PC-3 (cell line): ENCODE data around the gene HOXB7. TPM values are rescaled to one million over a fixed set of nuclear protein-coding genes. Genes with fewer than 3 reads are reported as not detected.
A peak's percentile ranks its signal among the peaks of the same experiment; 100 is the strongest.

Experiments
- ATAC-seq: fragments of 200-7000 bp; cut with Tn5 transposase; 2 replicates; pipeline ENCODE4 v1.9.1; 2020; ENCODE audit warnings: mild to moderate bottlenecking, moderate library complexity
- BruUV-seq: library from RNA; stranded (reverse); fragments of 400-500 nt; replicated peaks from 2 replicates; lab custom pipeline; 2021; lab: Mats Ljungman, UMichigan
- CTCF ChIA-PET: fragments of 300-600 bp; sonication (Branson Sonifier 250); formaldehyde crosslinking; loops from one replicate; lab custom pipeline; 2022; ENCODE audit warnings: antibody characterized with exemption; lab: Charles Lee
- POLR2A ChIA-PET: fragments of 300-600 bp; sonication (Branson Sonifier 250); formaldehyde crosslinking; loops from one replicate; lab custom pipeline; 2022; ENCODE audit warnings: antibody characterized with exemption; ENCODE audit not compliant: unreplicated experiment; lab: Charles Lee
- DNase-seq: peaks from one replicate; pipeline ENCODE4 v3.0.0-alpha.2; 2015
- H2AFZ ChIP-seq: fragments of 300-600 bp; sonication (generic); 2 replicates; pipeline ENCODE4 v1.6.0; 2016; ENCODE audit warnings: antibody characterized with exemption, low read length
- H3F3A ChIP-seq: fragments of 300-600 bp; sonication (generic); one replicate; pipeline ENCODE4 v1.6.0; 2017; ENCODE audit warnings: antibody characterized with exemption, low read length, control low read depth, mild to moderate bottlenecking; ENCODE audit not compliant: unreplicated experiment
- H3K27ac ChIP-seq: fragments of 300-600 bp; sonication (generic); 2 replicates; pipeline ENCODE4 v1.5.1; 2016; ENCODE audit warnings: mild to moderate bottlenecking, low read length
- H3K27me3 ChIP-seq: fragments of 300-600 bp; sonication (generic); 2 replicates; pipeline ENCODE4 v1.6.1; 2016; ENCODE audit warnings: low read length, mixed read lengths
- H3K36me3 ChIP-seq: fragments of 300-600 bp; sonication (generic); 2 replicates; pipeline ENCODE4 v1.6.1; 2016; ENCODE audit warnings: low read depth, mixed run types, low read length, mixed read lengths
- H3K4me1 ChIP-seq: fragments of 300-600 bp; sonication (generic); 2 replicates; pipeline ENCODE4 v1.5.1; 2016; ENCODE audit warnings: low read length; ENCODE audit not compliant: insufficient read depth
- H3K4me2 ChIP-seq: fragments of 300-600 bp; sonication (generic); 2 replicates; pipeline ENCODE4 v1.6.0; 2016; ENCODE audit warnings: low read length
- H3K4me3 ChIP-seq: fragments of 300-600 bp; sonication (generic); 2 replicates; pipeline ENCODE4 v1.5.1; 2016; ENCODE audit warnings: mild to moderate bottlenecking, low read length, mixed read lengths
- H3K79me2 ChIP-seq: fragments of 300-600 bp; sonication (generic); 2 replicates; pipeline ENCODE4 v1.6.1; 2017; ENCODE audit warnings: low read length, mixed read lengths
- H3K9ac ChIP-seq: fragments of 300-600 bp; sonication (generic); 2 replicates; pipeline ENCODE4 v1.6.0; 2016; ENCODE audit warnings: mild to moderate bottlenecking, low read length
- H3K9me2 ChIP-seq: fragments of 300-600 bp; sonication (generic); replicated peaks from 2 replicates; pipeline ENCODE4 v1.6.1; 2016; ENCODE audit warnings: mixed run types, low read length, mixed read lengths
- H3K9me3 ChIP-seq: fragments of 300-600 bp; sonication (generic); 2 replicates; pipeline ENCODE4 v1.6.1; 2016; ENCODE audit warnings: low read length, mixed read lengths
- H4K20me1 ChIP-seq: fragments of 300-600 bp; sonication (generic); 2 replicates; pipeline ENCODE4 v1.6.1; 2016; ENCODE audit warnings: low read length, mixed read lengths
- CTCF ChIP-seq: fragments of 300-600 bp; sonication (generic); conservative IDR thresholded peaks from 2 replicates; pipeline ENCODE4 v1.5.1; 2017; ENCODE audit warnings: antibody characterized with exemption, low read depth, mild to moderate bottlenecking, low read length
- EZH2 ChIP-seq: fragments of 300-600 bp; sonication (generic); IDR thresholded peaks from one replicate; pipeline ENCODE4 v1.6.1; 2017; ENCODE audit warnings: antibody characterized with exemption, mild to moderate bottlenecking, low read length; ENCODE audit not compliant: unreplicated experiment
- EZH2phosphoT487 ChIP-seq: fragments of 300-600 bp; sonication (generic); IDR thresholded peaks from 2 replicates; pipeline ENCODE4 v1.6.1; 2018; ENCODE audit warnings: mild to moderate bottlenecking, antibody characterized with exemption, low read length, borderline replicate concordance
- intact Hi-C: fragments of 100-400 bp; cut with micrococcal nuclease; formaldehyde crosslinking; loops from 2 replicates; pipeline ENCODE4 v1.9.0; 2023
- total RNA-seq: library from RNA; depleted of rRNA; stranded (reverse); fragments of >200 nt; gene quantifications from 2 replicates; pipeline ENCODE4 v1.2.3, GENCODE V29; 2014

HOXB7 gene
- total RNA-seq, 1 experiment from 2014 or later, result not detected

GRCh38 chr17:48606892-48607614 is 3.8 kb downstream of the HOXB7 start:
- Histone ChIP-seq H3K27ac (no peak overlapping the region), H3K9me3 (no peaks in the 10 kb centered on the region), H3K4me2 (no peak overlapping the region), H3K27me3 (peaks cover 8% of the 10 kb centered on the region), H3K4me3 (no peak overlapping the region), H3K9me2 (no peaks in the 10 kb centered on the region), H3K4me1 (peaks cover 17% of the 10 kb centered on the region), H3F3A (no peaks in the 10 kb centered on the region), H4K20me1 (no peaks in the 10 kb centered on the region), H3K9ac (no peak overlapping the region), H3K36me3 (no peaks in the 10 kb centered on the region), H3K79me2 (peaks cover 27% of the 10 kb centered on the region), H2AFZ (no peak overlapping the region)
- ATAC-seq, result no peak
- DNase-seq, result no peak
- intact Hi-C loops, result no loop called here
- BruUV-seq, result no TSS peak
- no peak for TF ChIP-seq EZH2phosphoT487
- POLR2A ChIA-PET, result no interaction called here
- CTCF ChIA-PET, result interaction anchor here (0.6 kb wide), 1 partner anchor 86 kb away, joined by 3 read pairs; no protein-coding TSS in a partner anchor

GRCh38 chr17:48605991-48606891 is 4.6 kb downstream of the HOXB7 start:
- H3F3A ChIP-seq, result no peaks in the 10 kb centered on the region
- no peak overlapping the region for H3K9ac ChIP-seq
- no TSS peak for BruUV-seq
- no peaks in the 10 kb centered on the region for H3K9me3 ChIP-seq
- H3K27me3 ChIP-seq, result 0 out of 2 replicates have a peak, but pooled peaks cover 3% of the 10 kb centered on the region
- ATAC-seq (no peak), DNase-seq (no peak)
- H3K4me2 ChIP-seq, result no peak overlapping the region
- H2AFZ ChIP-seq, result no peak overlapping the region
- H3K27ac ChIP-seq, result no peak overlapping the region
- no peak for TF ChIP-seq CTCF
- TF ChIP-seq EZH2phosphoT487, result no peak
- no peak for TF ChIP-seq EZH2
- H3K79me2 ChIP-seq, result peaks cover 35% of the 10 kb centered on the region
- H4K20me1 ChIP-seq, result peaks cover 8% of the 10 kb centered on the region; the same call in 1 of the 2 replicates
- ChIA-PET POLR2A (no interaction called here), CTCF (interaction anchor here (0.6 kb wide), 1 partner anchor 86 kb away, joined by 3 read pairs; no protein-coding TSS in a partner anchor)
- H3K36me3 ChIP-seq, result no peaks in the 10 kb centered on the region
- no peaks in the 10 kb centered on the region for H3K9me2 ChIP-seq
- H3K4me1 ChIP-seq, result peaks cover 20% of the 10 kb centered on the region
- H3K4me3 ChIP-seq, result no peak overlapping the region
- intact Hi-C loops, result no loop called here

- no peak for ATAC-seq
- intact Hi-C loops, result no loop called here
- Histone ChIP-seq H3K9ac (peak overlapping the region; percentile 69), H2AFZ (peak overlapping the region; percentile 92), H3K79me2 (peaks cover 43% of the 10 kb centered on the region), H3K27me3 (no peaks in the 10 kb centered on the region), H3K9me2 (no peaks in the 10 kb centered on the region), H3K4me3 (peak overlapping the region; percentile 82), H4K20me1 (peaks cover 11% of the 10 kb centered on the region; the same call in 1 of the 2 replicates), H3K27ac (peak overlapping the region; percentile 60), H3K4me2 (peak overlapping the region; percentile 95), H3K9me3 (no peaks in the 10 kb centered on the region), H3K36me3 (no peaks in the 10 kb centered on the region), H3F3A (no peaks in the 10 kb centered on the region), H3K4me1 (peaks cover 21% of the 10 kb centered on the region)
- POLR2A ChIA-PET, result interaction anchor here (0.5 kb wide), 1 partner anchor 133 kb away, joined by 5 read pairs; no protein-coding TSS in a partner anchor
- TF ChIP-seq EZH2 (no peak), EZH2phosphoT487 (no peak), CTCF (no peak)
- CTCF ChIA-PET, result no interaction called here
- no TSS peak for BruUV-seq
- no peak for DNase-seq
These were observed 5.4 kb downstream of the HOXB7 start for GRCh38 chr17:48605409-48605919.
